Gastroesophageal sphincter (tissue), 4 donors: ENCODE data around the gene NKX2-1. TPM values are rescaled to one million over a fixed set of nuclear protein-coding genes. Genes with fewer than 3 reads are reported as not detected.

ENCODE experiments used
- ATAC-seq: fragments of 150-250 bp; one replicate; pipeline ENCODE4 v1.9.1; 2016; ENCODE audit warnings: mild to moderate bottlenecking, moderate library complexity
- H3K27ac ChIP-seq, 4 donors: fragments of 200-600 bp; sonication (generic) in 3 of 4; 1 replicate in 3 of 4; 2 replicates in 1 of 4; pipeline ENCODE4 v1.5.1; 2016 to 2019
- H3K27me3 ChIP-seq: fragments of 200-600 bp; sonication (generic); one replicate; pipeline ENCODE4 v1.5.1; 2019
- H3K36me3 ChIP-seq, 2 donors: fragments of 200-600 bp; sonication (generic); one replicate each; pipeline ENCODE4 v1.5.1; 2019; ENCODE audit warnings: control low read depth in 1 of 2
- H3K4me1 ChIP-seq, 3 donors: fragments of 200-600 bp; sonication (generic); 1 replicate in 2 of 3; 2 replicates in 1 of 3; pipeline ENCODE4 v1.5.1; 2016 to 2019; ENCODE audit warnings: control low read depth in 2 of 3
- H3K4me3 ChIP-seq, 2 donors: fragments of 200-600 bp; sonication (generic); one replicate each; pipeline ENCODE4 v1.5.1; 2019; ENCODE audit warnings: mild to moderate bottlenecking in 1 of 2, moderate library complexity in 1 of 2
- H3K9me3 ChIP-seq, 3 donors: fragments of 200-600 bp; sonication (generic); one replicate each; pipeline ENCODE4 v1.5.1; 2017 to 2019; ENCODE audit warnings: control low read depth in 2 of 3
- EP300 ChIP-seq: sonication (generic); formaldehyde crosslinking; IDR thresholded peaks from one replicate; pipeline ENCODE4 v1.6.1; 2017; ENCODE audit warnings: antibody characterized with exemption, mild to moderate bottlenecking
- POLR2A ChIP-seq, 2 donors: fragments of 450-650 bp; IDR thresholded peaks; one replicate each; pipeline ENCODE4 v1.6.1; 2017; ENCODE audit warnings: antibody characterized with exemption in 2 of 2, mild to moderate bottlenecking in 2 of 2, moderate library complexity in 1 of 2
- POLR2AphosphoS5 ChIP-seq: sonication (generic); formaldehyde crosslinking; IDR thresholded peaks from one replicate; pipeline ENCODE4 v1.6.1; 2017; ENCODE audit warnings: antibody characterized with exemption
- WGBS, 2 donors: methylation state at CpG; one replicate each; pipeline ENCODE4 v1.1.5; 2018; ENCODE audit warnings: low coverage in 1 of 2; 5-methylcytosine and 5-hydroxymethylcytosine counted together
- total RNA-seq, 4 donors: library from RNA; depleted of rRNA; stranded (reverse); fragments of >200 nt; gene quantifications; one replicate each; pipeline ENCODE4 v1.1.0, GENCODE V29; 2016
- TF ChIP-seq, protein P1 (sequence below), 4 experiments: fragments of 200-600 bp in 2 of 4; fragments of 450-650 bp in 2 of 4; sonication (generic) in 1 of 4; IDR thresholded peaks; one replicate each; pipeline ENCODE4 v1.5.1; 2017 to 2019; ENCODE audit warnings: antibody characterized with exemption in 4 of 4, mild to moderate bottlenecking in 2 of 4, moderate library complexity in 2 of 4

Gene NKX2-1
- total RNA-seq, 4 donors from 2014 or later = not detected

GRCh38 chr14:36517242-36518030, 2.6 kb downstream of the NKX2-1 start:
- Histone ChIP-seq H3K27ac (no peak overlapping the region), H3K36me3 (no peaks in the 10 kb centered on the region), H3K9me3 (no peaks in the 10 kb centered on the region), H3K4me1 (peaks cover 0 to 55% (median 19%) of the 10 kb centered on the region in 3 donors), H3K27me3 (peaks cover 100% of the 10 kb centered on the region), H3K4me3 (no peak overlapping the region)
- TF ChIP-seq EP300 = no peak
- TF ChIP-seq POLR2A (IDR thresholded peaks at IDR 0.05) = no peak
- TF ChIP-seq, protein P1, sequence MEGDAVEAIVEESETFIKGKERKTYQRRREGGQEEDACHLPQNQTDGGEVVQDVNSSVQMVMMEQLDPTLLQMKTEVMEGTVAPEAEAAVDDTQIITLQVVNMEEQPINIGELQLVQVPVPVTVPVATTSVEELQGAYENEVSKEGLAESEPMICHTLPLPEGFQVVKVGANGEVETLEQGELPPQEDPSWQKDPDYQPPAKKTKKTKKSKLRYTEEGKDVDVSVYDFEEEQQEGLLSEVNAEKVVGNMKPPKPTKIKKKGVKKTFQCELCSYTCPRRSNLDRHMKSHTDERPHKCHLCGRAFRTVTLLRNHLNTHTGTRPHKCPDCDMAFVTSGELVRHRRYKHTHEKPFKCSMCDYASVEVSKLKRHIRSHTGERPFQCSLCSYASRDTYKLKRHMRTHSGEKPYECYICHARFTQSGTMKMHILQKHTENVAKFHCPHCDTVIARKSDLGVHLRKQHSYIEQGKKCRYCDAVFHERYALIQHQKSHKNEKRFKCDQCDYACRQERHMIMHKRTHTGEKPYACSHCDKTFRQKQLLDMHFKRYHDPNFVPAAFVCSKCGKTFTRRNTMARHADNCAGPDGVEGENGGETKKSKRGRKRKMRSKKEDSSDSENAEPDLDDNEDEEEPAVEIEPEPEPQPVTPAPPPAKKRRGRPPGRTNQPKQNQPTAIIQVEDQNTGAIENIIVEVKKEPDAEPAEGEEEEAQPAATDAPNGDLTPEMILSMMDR (IDR thresholded peaks at IDR 0.05) = no peak
- no peak for TF ChIP-seq POLR2AphosphoS5
- ATAC-seq = no peak
- WGBS, 2 donors = no CpG with 5 or more reads among the region's 87 CpGs

DNA sequence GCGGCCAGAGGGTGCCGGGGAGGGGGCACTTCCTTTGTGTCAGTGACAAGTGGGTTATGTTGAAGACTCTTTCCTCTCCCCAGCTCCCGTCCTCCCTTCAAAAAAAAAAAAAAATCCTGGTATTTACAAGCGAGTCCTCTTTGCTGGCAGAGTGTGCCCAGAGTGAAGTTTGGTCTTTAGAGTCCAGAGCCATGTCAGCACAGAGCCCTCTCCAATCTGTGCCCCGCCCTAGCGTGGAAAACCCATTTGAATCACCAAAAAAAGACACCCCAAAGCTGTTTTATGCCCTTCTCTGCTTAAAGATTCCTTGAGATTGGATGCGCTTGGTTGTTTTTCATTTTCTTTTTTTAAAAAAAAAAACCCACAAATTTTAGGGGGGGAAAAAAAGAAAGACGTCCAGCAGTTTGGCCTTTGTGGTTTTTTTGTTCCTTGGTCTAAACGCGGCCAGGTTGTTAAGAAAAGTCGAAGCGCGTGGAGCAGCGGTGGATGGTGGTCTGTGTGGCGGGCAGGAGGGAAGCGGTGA, 3.3 kb downstream of the NKX2-1 start:
- Histone ChIP-seq H3K4me1 (peaks cover 0 to 48% (median 19%) of the 10 kb centered on the region in 3 donors), H3K9me3 (no peaks in the 10 kb centered on the region), H3K27ac (no peak overlapping the region), H3K4me3 (no peak overlapping the region), H3K36me3 (no peaks in the 10 kb centered on the region), H3K27me3 (peaks cover 100% of the 10 kb centered on the region)
- TF ChIP-seq POLR2AphosphoS5 = no peak
- TF ChIP-seq, protein P1 (IDR thresholded peaks at IDR 0.05) = no peak
- TF ChIP-seq POLR2A (IDR thresholded peaks at IDR 0.05) = no peak
- no peak for TF ChIP-seq EP300
- 3 to 11% methylated on average over 10 to 12 of the region's 16 CpGs for WGBS, 2 donors
- no peak for ATAC-seq

GRCh38 chr14:36515896-36516718, 3.9 kb downstream of the NKX2-1 start:
- no peaks in the 10 kb centered on the region for H3K36me3 ChIP-seq
- H3K27ac ChIP-seq = no peak overlapping the region
- no peak for ATAC-seq
- H3K27me3 ChIP-seq = peaks cover 99% of the 10 kb centered on the region
- no peak for TF ChIP-seq POLR2AphosphoS5
- TF ChIP-seq POLR2A (IDR thresholded peaks at IDR 0.05) = no peak
- TF ChIP-seq, protein P1 (IDR thresholded peaks at IDR 0.05) = no peak
- no peak for TF ChIP-seq EP300
- no peak overlapping the region for H3K4me3 ChIP-seq
- 13% methylated on average over 10 to 11 of the region's 11 CpGs for WGBS, 2 donors
- peaks cover 0 to 42% (median 19%) of the 10 kb centered on the region in 3 donors for H3K4me1 ChIP-seq
- no peaks in the 10 kb centered on the region for H3K9me3 ChIP-seq

GRCh38 chr14:36515105-36515593, 4.9 kb downstream of the NKX2-1 start:
- Histone ChIP-seq H3K9me3 (no peaks in the 10 kb centered on the region), H3K36me3 (no peaks in the 10 kb centered on the region), H3K4me3 (no peak overlapping the region), H3K4me1 (peaks cover 0 to 32% (median 15%) of the 10 kb centered on the region in 3 donors), H3K27ac (no peak overlapping the region), H3K27me3 (peaks cover 99% of the 10 kb centered on the region)
- TF ChIP-seq POLR2A (IDR thresholded peaks at IDR 0.05) (no peak), EP300 (no peak), POLR2AphosphoS5 (no peak)
- TF ChIP-seq, protein P1 (IDR thresholded peaks at IDR 0.05) = no peak
- no peak for ATAC-seq
- 5 to 9% methylated on average over 8 to 10 of the region's 14 CpGs for WGBS, 2 donors
